ENCODE measurements around the gene TTLL3.
"Not testable (repeated sequence)": the region's sequence is repeated elsewhere in the genome, so short reads cannot be mapped to it uniquely, and the experiment has no call there.

The TTLL3 gene, protein sequence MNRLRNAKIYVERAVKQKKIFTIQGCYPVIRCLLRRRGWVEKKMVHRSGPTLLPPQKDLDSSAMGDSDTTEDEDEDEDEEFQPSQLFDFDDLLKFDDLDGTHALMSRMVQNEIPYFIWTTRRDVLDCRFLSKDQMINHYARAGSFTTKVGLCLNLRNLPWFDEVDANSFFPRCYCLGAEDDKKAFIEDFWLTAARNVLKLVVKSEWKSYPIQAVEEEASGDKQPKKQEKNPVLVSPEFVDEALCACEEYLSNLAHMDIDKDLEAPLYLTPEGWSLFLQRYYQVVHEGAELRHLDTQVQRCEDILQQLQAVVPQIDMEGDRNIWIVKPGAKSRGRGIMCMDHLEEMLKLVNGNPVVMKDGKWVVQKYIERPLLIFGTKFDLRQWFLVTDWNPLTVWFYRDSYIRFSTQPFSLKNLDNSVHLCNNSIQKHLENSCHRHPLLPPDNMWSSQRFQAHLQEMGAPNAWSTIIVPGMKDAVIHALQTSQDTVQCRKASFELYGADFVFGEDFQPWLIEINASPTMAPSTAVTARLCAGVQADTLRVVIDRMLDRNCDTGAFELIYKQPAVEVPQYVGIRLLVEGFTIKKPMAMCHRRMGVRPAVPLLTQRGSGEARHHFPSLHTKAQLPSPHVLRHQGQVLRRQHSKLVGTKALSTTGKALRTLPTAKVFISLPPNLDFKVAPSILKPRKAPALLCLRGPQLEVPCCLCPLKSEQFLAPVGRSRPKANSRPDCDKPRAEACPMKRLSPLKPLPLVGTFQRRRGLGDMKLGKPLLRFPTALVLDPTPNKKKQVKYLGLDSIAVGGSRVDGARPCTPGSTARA

DNA sequence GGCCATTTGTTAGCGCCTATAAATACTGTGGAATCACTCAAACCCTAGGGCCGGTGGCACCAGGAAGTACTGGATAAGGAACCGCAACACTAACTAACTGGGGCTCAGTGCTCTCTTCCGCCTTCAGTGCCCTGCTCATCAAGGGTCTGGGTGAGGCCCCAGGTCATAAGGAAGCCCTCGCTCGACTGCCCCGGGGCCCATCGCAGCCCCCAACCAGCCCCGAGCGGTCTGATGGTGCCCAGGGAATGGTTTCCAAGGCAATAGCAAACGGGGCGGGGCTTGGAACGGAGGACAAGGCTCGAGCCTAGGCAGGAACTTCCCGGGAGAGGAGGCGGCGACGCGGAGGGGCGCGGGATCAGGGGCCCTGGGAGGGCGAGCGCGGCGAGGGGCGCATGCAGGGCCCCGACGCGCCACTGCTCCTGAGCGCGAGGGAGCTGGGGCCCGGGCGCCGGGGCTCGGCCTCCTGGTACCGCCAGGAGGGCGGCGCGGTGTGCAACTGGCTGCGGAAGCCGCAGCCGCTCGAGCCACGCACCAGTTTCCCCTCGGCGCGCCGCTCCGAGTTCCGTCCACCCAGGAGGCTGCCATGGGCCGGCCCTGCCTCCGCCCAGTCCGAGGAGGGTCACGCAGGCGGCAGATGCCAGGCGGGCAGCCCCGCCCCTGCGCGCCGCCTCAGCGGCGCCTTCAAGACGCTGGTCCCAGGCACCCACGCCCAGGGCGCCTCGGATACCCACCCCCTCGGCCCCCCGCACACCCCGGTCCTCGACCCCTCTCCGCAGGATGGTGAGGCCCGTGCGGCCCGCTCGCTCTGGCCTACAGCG, at the start of gene TTLL3:
Gene TTLL3, plus strand, starts transcription at position 648 of the 818 bp plus-strand sequence. CDS start 400 bp downstream, outside the sequence.
- peak; percentile 42 for DNase-seq

DNA sequence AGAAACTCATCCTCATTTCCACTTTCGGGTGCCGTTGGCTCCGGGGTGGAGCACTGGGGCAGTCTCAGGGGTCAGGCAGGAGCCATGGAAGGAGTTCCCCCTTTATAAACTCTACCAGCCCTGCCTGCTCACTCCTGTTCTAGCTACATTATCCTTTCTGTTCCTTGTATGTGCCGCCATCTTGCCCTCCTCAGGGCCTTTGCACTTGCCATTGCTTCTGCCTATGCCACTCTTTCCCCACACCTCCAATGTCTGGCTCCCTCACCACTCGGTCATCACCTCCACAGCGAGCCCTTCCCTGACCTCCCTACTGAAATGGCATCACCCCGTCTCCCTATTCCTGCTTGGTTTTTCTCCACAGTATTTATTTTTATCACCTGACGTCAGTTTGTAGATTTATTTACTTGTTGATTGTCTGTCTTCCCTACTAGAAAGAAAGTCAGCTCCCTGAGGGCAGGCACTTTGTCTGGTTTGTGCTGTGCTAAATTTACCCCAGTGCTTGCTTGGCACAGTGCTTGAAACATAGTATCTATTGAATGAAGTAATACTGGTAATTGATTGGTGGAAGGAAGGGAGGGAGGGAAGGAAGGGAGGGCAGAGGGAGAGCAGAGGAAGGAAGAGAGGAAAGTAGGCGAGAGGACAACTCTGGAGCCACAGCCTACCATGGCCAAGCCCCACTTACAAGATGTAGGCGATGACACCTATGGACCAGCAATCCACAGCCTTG, 49.1 kb upstream of the TTLL3 start:
- DNase-seq, result no peak

DNA sequence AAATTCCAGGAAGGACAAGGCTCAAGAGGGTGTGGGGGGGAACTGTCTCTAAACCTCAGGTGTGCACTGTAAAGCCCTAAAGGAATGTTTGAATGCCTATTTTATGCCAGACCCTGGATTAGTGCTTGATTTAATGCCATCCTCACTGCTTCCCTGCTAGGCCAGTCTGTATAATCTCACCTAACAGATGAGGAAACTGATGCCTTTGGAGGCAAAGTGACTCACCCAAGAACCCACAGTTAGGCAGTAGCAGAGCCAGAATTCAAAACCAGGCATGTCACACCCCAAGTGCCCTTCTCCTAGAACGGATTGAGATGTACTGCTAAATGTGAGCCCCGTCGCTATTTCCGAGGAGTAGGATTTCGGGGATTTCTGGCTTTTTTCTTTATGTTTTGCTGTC, 48.1 kb upstream of the TTLL3 start:
- DNase-seq, result no peak

GRCh38 chr3:9762871-9763270, 47.2 kb upstream of the TTLL3 start:
- no peak for DNase-seq

DNA sequence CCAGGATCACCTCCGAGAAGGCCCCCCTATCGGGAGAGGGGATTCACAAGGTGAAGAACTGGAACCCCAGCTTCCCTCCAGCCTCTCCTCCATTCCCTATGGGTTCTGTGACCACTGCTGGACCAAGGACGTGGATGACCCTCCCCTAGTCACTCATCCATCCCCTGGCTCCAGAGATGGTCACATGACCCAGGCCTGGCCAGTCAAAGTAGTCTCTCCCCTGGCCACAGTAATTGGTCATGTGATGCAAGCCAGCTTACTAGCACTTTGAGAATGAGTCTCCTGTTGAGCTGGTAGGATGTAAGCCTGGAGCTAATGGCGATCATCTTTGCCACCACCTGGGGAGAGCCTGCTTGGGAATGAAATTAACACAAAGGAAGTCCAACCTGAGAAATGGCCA, 44.2 kb upstream of the TTLL3 start:
- DNase-seq, result no peak

- no peak for DNase-seq
Observed at GRCh38 chr3:9767418-9767817, 42.6 kb upstream of the TTLL3 start.

GRCh38 chr3:9768141-9768775, 41.8 kb upstream of the TTLL3 start:
- DNase-seq, result no peak

DNA sequence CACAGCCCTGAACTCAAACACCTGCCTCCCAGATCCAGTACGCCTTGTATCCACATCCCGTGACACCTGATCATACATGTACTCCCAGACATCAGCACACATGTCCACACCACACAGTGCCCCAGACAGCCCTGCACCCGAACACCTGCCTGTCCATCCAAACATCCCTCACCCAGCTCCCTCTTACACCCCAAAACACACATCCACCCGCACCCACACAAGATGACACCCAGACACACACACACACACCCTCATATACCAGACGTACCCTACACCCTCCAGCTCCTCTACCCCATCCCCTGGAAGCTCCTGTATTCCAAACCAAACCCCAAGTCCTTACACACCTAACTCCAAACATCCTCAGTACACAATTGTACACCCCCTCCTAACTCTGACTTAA, 41.0 kb upstream of the TTLL3 start:
- DNase-seq, result no peak

DNA sequence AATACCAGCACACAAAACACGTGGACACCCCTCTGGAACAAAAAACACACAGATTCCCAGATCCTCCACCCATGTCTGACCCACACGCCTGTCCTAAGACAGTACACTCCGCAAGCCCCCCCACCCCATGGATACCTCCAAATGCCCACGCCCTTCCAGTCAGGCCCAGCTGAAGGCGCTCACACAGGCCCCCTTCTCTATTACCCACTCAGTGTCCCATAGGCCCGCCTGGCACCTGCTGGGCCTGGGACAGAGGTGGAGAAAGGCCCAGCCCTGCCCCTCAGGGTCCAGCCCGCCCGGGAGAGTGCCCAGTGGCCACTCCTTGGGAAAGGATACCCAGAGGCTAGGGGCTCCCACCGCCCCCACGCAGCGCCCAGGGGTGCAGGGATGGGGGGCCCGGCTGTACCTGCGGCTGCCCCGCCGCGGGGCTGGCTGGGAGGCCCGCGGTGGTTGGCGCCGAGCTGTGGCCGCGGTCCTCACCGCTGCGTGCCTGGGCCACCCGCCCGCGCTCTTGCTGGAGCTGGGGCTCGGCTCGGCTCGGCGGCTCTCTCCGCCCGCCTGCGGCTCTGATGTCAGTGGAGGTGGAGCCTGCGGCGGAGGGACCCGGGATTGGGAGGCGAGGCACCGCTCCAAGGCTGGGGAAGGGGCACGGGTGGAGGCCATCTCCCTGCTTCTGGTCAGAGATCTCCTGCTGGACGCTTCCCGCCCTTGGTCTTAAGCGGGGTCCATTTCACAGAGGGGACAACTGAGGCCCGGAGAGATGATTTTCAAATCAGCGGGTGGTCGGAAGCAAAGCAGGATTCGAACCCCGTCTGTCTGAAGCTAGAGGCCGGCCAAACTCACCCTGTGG, 40.4 kb upstream of the TTLL3 start, which contains the start of gene CAMK1:
Gene CAMK1, minus strand, starts transcription at position 522 of the 850 bp plus-strand sequence. CDS start 2,198 bp downstream, outside the sequence.
- peak; percentile 66 for DNase-seq

DNA sequence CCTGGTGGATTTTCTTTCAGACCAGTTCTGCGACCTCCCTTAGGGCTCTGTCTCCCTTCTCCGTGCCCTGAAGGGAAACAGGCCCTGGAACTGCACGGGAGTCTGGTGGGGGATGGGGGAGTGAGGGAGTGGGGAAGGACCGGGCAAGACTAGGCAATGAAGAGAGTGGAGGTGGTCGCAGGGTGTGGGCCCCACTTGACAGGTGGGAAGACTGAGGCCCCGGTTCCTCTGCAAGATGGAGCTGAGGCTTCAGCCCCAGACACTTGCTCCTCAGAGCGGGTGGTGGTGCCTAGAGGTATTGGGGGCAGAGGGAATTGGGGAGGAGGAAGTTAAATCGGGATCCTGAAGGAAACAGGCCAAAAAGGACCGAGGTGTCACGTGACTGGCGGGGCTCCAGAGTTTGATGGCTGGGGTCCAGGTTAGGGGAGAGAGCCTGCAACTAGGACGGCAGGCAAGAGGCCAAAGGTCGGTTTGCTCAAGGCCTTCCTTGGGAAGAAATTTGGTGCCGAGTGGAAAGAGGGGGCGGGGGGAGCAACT, 39.7 kb upstream of the TTLL3 start:
- no peak for DNase-seq

- not testable (repeated sequence) for DNase-seq
Observed at GRCh38 chr3:9771007-9771406, 39.1 kb upstream of the TTLL3 start.

DNA sequence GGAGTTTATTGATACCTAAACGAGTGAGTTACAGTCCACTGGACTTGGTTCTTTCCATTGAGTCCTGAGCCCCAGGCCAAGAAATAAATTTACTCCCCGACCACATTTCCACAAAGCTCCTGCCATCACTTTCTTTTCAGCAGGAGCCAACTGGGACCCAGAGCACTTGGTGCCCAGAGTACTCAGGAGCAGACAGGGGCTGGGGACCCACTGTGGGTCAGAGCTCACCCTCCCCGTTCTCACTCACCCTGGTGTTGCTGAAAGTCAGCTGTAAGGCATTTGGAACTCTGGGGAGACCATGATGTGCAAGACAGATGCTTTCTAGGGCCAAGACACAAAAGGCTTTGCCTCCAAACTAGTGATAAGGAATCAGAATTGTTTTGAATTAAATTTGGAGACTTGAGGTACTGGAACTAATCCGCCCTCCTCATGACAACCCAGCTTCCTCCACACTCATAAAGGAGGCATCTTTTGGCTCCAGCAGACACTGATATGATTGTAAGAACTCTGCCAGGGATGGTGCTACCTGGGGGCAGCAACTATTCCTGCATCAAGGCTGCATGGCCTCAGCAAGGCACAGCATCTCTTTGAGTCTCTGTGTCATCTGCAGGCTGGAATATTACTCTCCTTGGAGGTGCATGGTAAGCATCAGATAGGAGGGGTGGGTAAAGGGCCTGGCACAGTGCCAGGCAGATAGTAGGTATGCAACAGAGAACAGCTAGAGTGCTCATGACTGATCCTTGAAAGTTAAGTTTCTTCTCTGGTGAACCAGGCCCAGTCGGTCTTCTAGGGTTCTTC, 33.0 kb upstream of the TTLL3 start:
- DNase-seq, result no peak

GRCh38 chr3:9777694-9778021, 32.4 kb upstream of the TTLL3 start:
- DNase-seq, result no peak

GRCh38 chr3:9778143-9779074, 31.7 kb upstream of the TTLL3 start:
- DNase-seq, result peak; percentile 57

GRCh38 chr3:9779075-9779593, 30.9 kb upstream of the TTLL3 start:
- DNase-seq, result no peak

DNA sequence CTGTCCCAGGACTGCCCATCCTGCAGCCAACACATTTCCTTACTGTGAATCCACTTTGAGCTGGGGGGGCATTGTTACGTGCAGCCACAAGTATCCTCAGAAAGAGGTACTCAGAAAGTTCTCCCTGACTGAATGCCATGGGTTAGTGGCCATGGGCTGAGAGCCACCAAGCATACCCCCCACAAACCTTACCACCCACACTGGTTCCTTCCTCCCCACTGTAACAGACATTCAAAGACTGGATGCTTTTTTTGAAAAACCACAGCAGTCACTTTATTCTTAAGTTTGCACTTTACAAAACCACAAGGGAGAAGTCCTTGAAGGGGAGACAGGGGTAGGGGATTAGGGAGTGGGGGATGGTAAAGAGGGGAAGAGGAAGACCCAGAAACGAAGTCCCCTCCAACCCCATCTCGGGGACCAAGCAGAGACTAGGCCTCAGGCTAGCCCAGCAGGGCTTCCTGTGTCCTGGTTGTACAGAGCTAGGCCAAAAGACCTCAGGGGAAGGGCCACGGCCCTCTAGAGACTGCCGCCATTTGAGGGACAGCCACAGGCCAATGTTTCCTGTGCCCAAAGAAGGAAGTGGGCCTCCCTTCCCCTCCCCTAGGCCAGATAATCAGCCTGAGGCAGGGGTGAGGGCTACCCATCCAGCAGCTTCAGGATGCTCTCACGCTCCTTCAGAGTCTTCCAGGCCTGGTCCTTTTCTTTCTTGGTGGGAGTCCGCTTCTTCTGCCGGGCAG, 30.2 kb upstream of the TTLL3 start:
- DNase-seq, result no peak

DNA sequence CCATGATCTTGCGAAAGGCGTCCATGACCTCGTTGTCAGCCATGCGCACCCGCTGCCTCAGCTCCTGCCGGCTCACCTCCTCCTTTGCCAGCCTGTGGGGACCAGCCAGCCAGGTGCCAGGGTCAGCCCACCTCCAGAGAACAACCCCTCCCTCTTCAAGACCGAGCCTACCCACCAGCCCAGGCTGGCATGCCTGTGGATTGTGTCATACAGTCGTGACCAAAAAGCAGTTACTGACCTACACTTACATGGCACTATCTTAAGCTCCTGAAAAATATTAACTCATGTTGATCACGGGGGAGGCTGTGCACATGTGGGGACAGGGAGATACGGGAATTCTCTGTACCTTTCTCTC, 29.6 kb upstream of the TTLL3 start:
- no peak for DNase-seq

DNA sequence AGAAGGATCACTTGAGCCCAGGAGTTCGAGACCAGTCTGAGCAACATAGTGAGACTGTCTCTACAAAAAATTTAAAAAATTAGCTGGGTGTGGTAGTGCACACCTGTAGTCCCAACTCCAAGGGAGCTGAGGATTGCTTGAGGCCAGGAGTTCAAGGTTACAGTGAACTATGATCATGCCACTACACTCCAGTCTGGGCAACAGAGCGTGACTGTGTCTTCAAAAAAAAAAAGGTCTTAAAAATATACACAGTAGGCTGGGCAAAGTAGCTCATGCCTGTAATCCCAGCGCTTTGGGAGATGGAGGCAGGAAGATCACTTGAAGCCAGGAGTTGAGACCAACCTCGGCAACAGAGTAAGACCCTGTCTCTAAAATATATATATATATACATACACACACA, 29.2 kb upstream of the TTLL3 start:
- no peak for DNase-seq

Data from stimulated activated CD4-positive, alpha-beta T cell treated with anti-CD3 and anti-CD28 coated beads, Interleukin-4, amount 100 ng/mL, for 1 hour (primary cell).